Hepatocyte (in vitro differentiated cells): ENCODE results near the gene NXPH1. TPM values are rescaled to one million over a fixed set of nuclear protein-coding genes. Genes with fewer than 3 reads are reported as not detected.

Experiments used
- DNase-seq: peaks from one replicate; pipeline ENCODE4 v3.0.0-alpha.2; 2016; ENCODE audit warnings: low spot score
- H2AFZ ChIP-seq: fragments of 200-600 bp; sonication (generic); 2 replicates; pipeline ENCODE4 v1.6.0; 2016; ENCODE audit warnings: antibody characterized with exemption, mild to moderate bottlenecking
- H3K27ac ChIP-seq: fragments of 200-600 bp; sonication (generic); 2 replicates; pipeline ENCODE4 v1.5.1; 2016; ENCODE audit warnings: mild to moderate bottlenecking
- H3K27me3 ChIP-seq: fragments of 200-600 bp; sonication (generic); 2 replicates; pipeline ENCODE4 v1.6.1; 2016
- H3K36me3 ChIP-seq: fragments of 200-600 bp; sonication (generic); replicated peaks from 2 replicates; pipeline ENCODE4 v1.5.1; 2016; ENCODE audit warnings: low read depth; ENCODE audit not compliant: insufficient read depth
- H3K4me1 ChIP-seq: fragments of 200-600 bp; sonication (generic); 2 replicates; pipeline ENCODE4 v1.5.1; 2016; ENCODE audit warnings: mild to moderate bottlenecking, moderate library complexity; ENCODE audit not compliant: insufficient read depth
- H3K4me2 ChIP-seq: fragments of 200-600 bp; sonication (generic); 2 replicates; pipeline ENCODE4 v1.6.0; 2016
- H3K4me3 ChIP-seq: fragments of 200-600 bp; sonication (generic); 2 replicates; pipeline ENCODE4 v1.5.1; 2016; ENCODE audit warnings: mild to moderate bottlenecking
- H3K79me2 ChIP-seq: fragments of 200-600 bp; sonication (generic); 2 replicates; pipeline ENCODE4 v1.6.0; 2017; ENCODE audit warnings: mild to moderate bottlenecking
- H3K9me2 ChIP-seq: fragments of 200-600 bp; sonication (generic); replicated peaks from 2 replicates; pipeline ENCODE4 v1.6.0; 2017; ENCODE audit warnings: mild to moderate bottlenecking; ENCODE audit not compliant: insufficient read depth
- H3K9me3 ChIP-seq: fragments of 200-600 bp; sonication (generic); 2 replicates; pipeline ENCODE4 v1.5.1; 2016; ENCODE audit warnings: low read depth, mild to moderate bottlenecking
- H4K20me1 ChIP-seq: fragments of 200-600 bp; sonication (generic); 2 replicates; pipeline ENCODE4 v1.6.0; 2016; ENCODE audit warnings: mild to moderate bottlenecking; ENCODE audit not compliant: insufficient read depth, poor library complexity, severe bottlenecking
- EZH2 ChIP-seq: fragments of 200-600 bp; sonication (generic); IDR thresholded peaks from 2 replicates; pipeline ENCODE4 v1.6.1; 2016; ENCODE audit warnings: antibody characterized with exemption, mild to moderate bottlenecking, borderline replicate concordance
- EZH2phosphoT487 ChIP-seq: fragments of 200-600 bp; sonication (generic); IDR thresholded peaks from one replicate; pipeline ENCODE4 v1.6.1; 2018; ENCODE audit warnings: antibody characterized with exemption, mild to moderate bottlenecking, low read depth, moderate library complexity; ENCODE audit not compliant: unreplicated experiment, severe bottlenecking
- WGBS: methylation state at CpG from one replicate; pipeline ENCODE4 v1.1.6; 2016; ENCODE audit warnings: low lambda C conversion rate; ENCODE audit errors: missing lambda C conversion rate; 5-methylcytosine and 5-hydroxymethylcytosine counted together
- polyA plus RNA-seq: library from polyadenylated mRNA; unstranded; fragments of >200 nt; fragmentation: Nextera tagmentation; extraction: Ambion mirVana; gene quantifications from 2 replicates; pipeline ENCODE4 v1.2.1, GENCODE V29; 2016
- total RNA-seq: library from RNA; depleted of rRNA; stranded (reverse); fragments of >200 nt; gene quantifications from 2 replicates; pipeline ENCODE4 v1.2.3, GENCODE V29; 2014
- TF ChIP-seq, protein P1 (sequence below): fragments of 200-600 bp; sonication (generic); IDR thresholded peaks from 2 replicates; pipeline ENCODE4 v1.5.1; 2016; ENCODE audit warnings: antibody characterized with exemption, mild to moderate bottlenecking; ENCODE audit not compliant: poor library complexity

Gene NXPH1
- total and polyA plus RNA-seq, 2 experiments from 2014 or later, result not detected

DNA sequence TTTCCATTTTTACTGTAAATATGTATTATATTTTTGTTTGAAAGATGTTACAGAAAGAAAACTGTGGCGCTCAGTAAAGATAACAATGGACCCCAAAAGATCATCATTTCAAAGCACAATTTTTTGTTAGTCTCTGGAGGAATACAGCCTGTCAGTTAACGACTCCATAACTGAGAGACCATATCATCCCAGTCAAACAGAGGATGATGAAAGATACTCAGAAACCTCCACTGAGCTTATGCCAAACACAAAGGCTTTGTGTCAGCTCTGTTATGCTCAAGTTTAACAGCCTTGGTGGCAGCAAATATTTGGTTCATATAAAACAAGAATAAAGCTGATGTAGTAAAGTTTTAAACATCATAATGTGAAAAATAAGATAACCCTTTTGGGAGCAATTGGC, 345.1 kb downstream of the NXPH1 start:
- H2AFZ ChIP-seq, result no peak overlapping the region
- H4K20me1 ChIP-seq, result no peaks in the 10 kb centered on the region
- H3K4me3 ChIP-seq, result no peak overlapping the region
- no peak overlapping the region for H3K4me2 ChIP-seq
- H3K9me2 ChIP-seq, result no peaks in the 10 kb centered on the region
- no peaks in the 10 kb centered on the region for H3K36me3 ChIP-seq
- no peaks in the 10 kb centered on the region for H3K27me3 ChIP-seq
- no peak for DNase-seq
- TF ChIP-seq EZH2 (no peak), EZH2phosphoT487 (no peak)
- TF ChIP-seq, protein P1, sequence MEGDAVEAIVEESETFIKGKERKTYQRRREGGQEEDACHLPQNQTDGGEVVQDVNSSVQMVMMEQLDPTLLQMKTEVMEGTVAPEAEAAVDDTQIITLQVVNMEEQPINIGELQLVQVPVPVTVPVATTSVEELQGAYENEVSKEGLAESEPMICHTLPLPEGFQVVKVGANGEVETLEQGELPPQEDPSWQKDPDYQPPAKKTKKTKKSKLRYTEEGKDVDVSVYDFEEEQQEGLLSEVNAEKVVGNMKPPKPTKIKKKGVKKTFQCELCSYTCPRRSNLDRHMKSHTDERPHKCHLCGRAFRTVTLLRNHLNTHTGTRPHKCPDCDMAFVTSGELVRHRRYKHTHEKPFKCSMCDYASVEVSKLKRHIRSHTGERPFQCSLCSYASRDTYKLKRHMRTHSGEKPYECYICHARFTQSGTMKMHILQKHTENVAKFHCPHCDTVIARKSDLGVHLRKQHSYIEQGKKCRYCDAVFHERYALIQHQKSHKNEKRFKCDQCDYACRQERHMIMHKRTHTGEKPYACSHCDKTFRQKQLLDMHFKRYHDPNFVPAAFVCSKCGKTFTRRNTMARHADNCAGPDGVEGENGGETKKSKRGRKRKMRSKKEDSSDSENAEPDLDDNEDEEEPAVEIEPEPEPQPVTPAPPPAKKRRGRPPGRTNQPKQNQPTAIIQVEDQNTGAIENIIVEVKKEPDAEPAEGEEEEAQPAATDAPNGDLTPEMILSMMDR, result no peak
- no peaks in the 10 kb centered on the region for H3K79me2 ChIP-seq
- no peaks in the 10 kb centered on the region for H3K9me3 ChIP-seq
- 69% methylated on average over 2 of the region's 2 CpGs for WGBS
- no peaks in the 10 kb centered on the region for H3K4me1 ChIP-seq
- H3K27ac ChIP-seq, result no peak overlapping the region

DNA sequence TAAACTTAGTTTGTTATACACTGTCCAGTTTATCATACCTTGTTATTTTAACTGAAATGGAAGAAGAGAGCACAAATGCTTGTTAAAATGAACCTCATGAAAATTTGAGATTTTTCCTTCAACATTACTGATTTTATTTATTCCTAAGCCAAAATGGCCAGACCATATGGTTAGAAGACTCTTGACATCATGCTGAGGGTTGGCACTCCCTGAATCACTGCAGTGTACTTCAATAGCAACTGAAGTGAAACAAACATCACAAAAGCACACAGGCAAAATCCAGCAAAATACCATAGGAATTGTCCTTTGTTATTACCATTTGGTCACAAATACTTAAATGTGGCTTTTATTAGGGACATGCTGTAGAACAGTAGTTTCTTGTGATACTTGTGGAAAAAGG, 347.8 kb downstream of the NXPH1 start:
- Histone ChIP-seq H3K27me3 (no peaks in the 10 kb centered on the region), H3K9me2 (no peaks in the 10 kb centered on the region), H4K20me1 (no peaks in the 10 kb centered on the region), H3K36me3 (no peaks in the 10 kb centered on the region), H2AFZ (no peak overlapping the region), H3K4me3 (no peak overlapping the region), H3K4me2 (no peak overlapping the region), H3K27ac (no peak overlapping the region), H3K9me3 (no peaks in the 10 kb centered on the region), H3K79me2 (no peaks in the 10 kb centered on the region), H3K4me1 (no peaks in the 10 kb centered on the region)
- DNase-seq, result no peak
- TF ChIP-seq EZH2 (no peak), EZH2phosphoT487 (no peak)
- TF ChIP-seq, protein P1, result no peak

DNA sequence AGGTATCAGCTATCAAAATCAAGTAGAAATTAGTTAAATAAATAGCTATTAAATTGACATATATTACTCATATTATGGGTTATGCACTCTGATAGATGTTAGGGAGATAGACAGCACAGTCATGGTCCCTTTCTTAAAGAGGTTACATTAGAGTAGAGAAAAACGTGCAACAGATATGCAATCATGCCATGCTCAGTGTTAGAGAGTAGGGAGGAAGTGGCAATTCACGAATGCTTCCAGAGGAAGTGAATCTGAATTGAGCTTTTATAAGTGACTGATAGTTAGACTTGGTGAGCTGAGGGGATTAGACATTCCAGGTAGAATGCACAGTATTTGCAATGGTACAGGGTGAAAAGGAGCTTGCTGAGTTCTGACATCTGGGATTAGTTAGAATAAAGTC, 349.8 kb downstream of the NXPH1 start:
- Histone ChIP-seq H3K27me3 (no peaks in the 10 kb centered on the region), H3K4me2 (no peak overlapping the region), H3K36me3 (no peaks in the 10 kb centered on the region), H3K4me1 (no peaks in the 10 kb centered on the region), H2AFZ (no peak overlapping the region), H3K9me2 (no peaks in the 10 kb centered on the region), H3K79me2 (no peaks in the 10 kb centered on the region), H3K4me3 (no peak overlapping the region), H4K20me1 (no peaks in the 10 kb centered on the region), H3K27ac (no peak overlapping the region), H3K9me3 (no peaks in the 10 kb centered on the region)
- no peak for DNase-seq
- TF ChIP-seq, protein P1, result no peak
- no peak for TF ChIP-seq EZH2
- TF ChIP-seq EZH2phosphoT487, result no peak
- WGBS, result 45% methylated on average over 2 of the region's 2 CpGs

DNA sequence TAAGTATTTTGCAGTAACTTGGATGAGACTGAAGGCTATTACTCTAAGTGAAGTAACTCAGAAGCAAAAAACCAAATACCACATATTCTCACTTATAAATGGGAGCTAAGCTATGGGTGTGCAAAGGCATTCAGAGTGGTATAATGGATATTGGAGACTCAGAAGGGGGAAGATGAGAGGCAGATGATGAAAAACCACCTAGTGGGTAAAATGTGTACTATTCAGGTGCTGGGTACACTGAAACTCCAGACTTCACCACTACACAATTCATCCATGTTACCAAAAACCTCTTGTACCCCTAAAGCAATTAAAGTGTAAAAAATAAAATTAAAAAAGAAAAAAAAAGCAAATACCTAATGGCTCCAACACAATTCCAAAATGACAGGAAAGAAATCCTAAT, 351.7 kb downstream of the NXPH1 start:
- no peaks in the 10 kb centered on the region for H3K9me3 ChIP-seq
- no peaks in the 10 kb centered on the region for H3K36me3 ChIP-seq
- TF ChIP-seq, protein P1, result no peak
- TF ChIP-seq EZH2, result no peak
- TF ChIP-seq EZH2phosphoT487, result no peak
- H3K27me3 ChIP-seq, result no peaks in the 10 kb centered on the region
- H3K4me3 ChIP-seq, result no peak overlapping the region
- H3K27ac ChIP-seq, result no peak overlapping the region
- DNase-seq, result no peak
- no peaks in the 10 kb centered on the region for H3K79me2 ChIP-seq
- no peak overlapping the region for H2AFZ ChIP-seq
- H3K4me2 ChIP-seq, result no peak overlapping the region
- H3K4me1 ChIP-seq, result no peaks in the 10 kb centered on the region
- H3K9me2 ChIP-seq, result no peaks in the 10 kb centered on the region
- no peaks in the 10 kb centered on the region for H4K20me1 ChIP-seq
